HepG2 (cell line): ENCODE measurements around the gene MAP3K20. TPM values are rescaled to one million over a fixed set of nuclear protein-coding genes. Genes with fewer than 3 reads are reported as not detected.

Experiments used
- ATAC-seq: fragments of 200-7000 bp; cut with Tn5 transposase; 3 replicates; pipeline ENCODE4 v1.9.1; 2020; ENCODE audit warnings: mild to moderate bottlenecking, moderate library complexity
- BruUV-seq: library from RNA; stranded (reverse); fragments of 400-500 nt; replicated peaks from 2 replicates; lab custom pipeline; 2021; lab: Mats Ljungman, UMichigan
- CTCF ChIA-PET: fragments of 300-600 bp; formaldehyde crosslinking; extraction: SDS; loops from one replicate; lab custom pipeline; 2021; ENCODE audit warnings: low total read pairs, inconsistent platforms, low intra/inter-chr PET ratio; lab: Yijun Ruan, JAX
- POLR2A ChIA-PET: fragments of 350-600 bp; sonication (Branson Sonifier 250); formaldehyde crosslinking; loops from one replicate; lab custom pipeline; 2020; ENCODE audit warnings: antibody characterized with exemption, inconsistent platforms; lab: Yijun Ruan, JAX
- DNase-seq: peaks from one replicate; pipeline ENCODE4 v3.0.0-alpha.2; 2015; ENCODE audit warnings: low spot score
- FAIRE-seq: peaks from 3 replicates; lab custom pipeline; 2011; peaks lifted over from hg19 to GRCh38; lab: Jason Lieb, UNC
- H2AFZ ChIP-seq: one replicate; pipeline ENCODE4 v1.6.1; 2011; ENCODE audit warnings: low read length, inconsistent platforms
- H3K27ac ChIP-seq: fragments of 300-600 bp; 3 replicates; pipeline ENCODE4 v1.8.0; 2011; ENCODE audit warnings: mixed run types, mild to moderate bottlenecking, mixed read lengths, low read length, inconsistent platforms; ENCODE audit not compliant: insufficient read depth; ENCODE audit errors: extremely low read length
- H3K27me3 ChIP-seq, 2 experiments: fragments of 200-600 bp in 1 of 2; 2 replicates in 1 of 2; 3 replicates in 1 of 2; pipeline versions ENCODE4 v1.6.0 to v1.8.0; 2011; ENCODE audit warnings: low read length in 2 of 2, mild to moderate bottlenecking in 2 of 2, moderate library complexity in 2 of 2, inconsistent platforms in 1 of 2; ENCODE audit not compliant: insufficient read depth in 2 of 2, control insufficient read depth in 1 of 2
- H3K36me3 ChIP-seq, 2 experiments: fragments of 200-600 bp in 1 of 2; replicated peaks in 1 of 2; 2 replicates in 1 of 2; 3 replicates in 1 of 2; pipeline versions ENCODE4 v1.5.1 to v1.8.0; 2011; ENCODE audit warnings: low read length in 2 of 2, inconsistent platforms in 1 of 2; ENCODE audit not compliant: insufficient read depth in 2 of 2, control insufficient read depth in 1 of 2
- H3K4me1 ChIP-seq: 2 replicates; pipeline ENCODE4 v1.5.1; 2012; ENCODE audit warnings: low read length, inconsistent platforms; ENCODE audit not compliant: insufficient read depth
- H3K4me2 ChIP-seq: 2 replicates; pipeline ENCODE4 v1.6.0; 2011; ENCODE audit warnings: low read depth, low read length, inconsistent platforms
- H3K4me3 ChIP-seq, 3 experiments: fragments of 200-600 bp in 1 of 3; sonication (generic), shearing (Covaris generic) in 1 of 3; replicated peaks in 1 of 3; 2 replicates each; pipeline ENCODE4 v1.5.1; 2011 to 2016; ENCODE audit warnings: low read length in 3 of 3, inconsistent platforms in 2 of 3, low read depth in 2 of 3, mild to moderate bottlenecking in 2 of 3, control low read depth in 1 of 3, mixed read lengths in 1 of 3; ENCODE audit not compliant: insufficient read depth in 1 of 3
- H3K79me2 ChIP-seq: one replicate; pipeline ENCODE4 v1.6.1; 2011; ENCODE audit warnings: low read length, inconsistent platforms; ENCODE audit not compliant: insufficient read depth
- H3K9ac ChIP-seq: 2 replicates; pipeline ENCODE4 v1.6.0; 2011; ENCODE audit warnings: mild to moderate bottlenecking, low read depth, low read length, inconsistent platforms; ENCODE audit not compliant: insufficient read depth
- H3K9me3 ChIP-seq: 2 replicates; pipeline ENCODE4 v1.5.1; 2012; ENCODE audit warnings: mild to moderate bottlenecking, low read length
- H4K20me1 ChIP-seq: 2 replicates; pipeline ENCODE4 v1.6.0; 2011; ENCODE audit warnings: inconsistent platforms, mild to moderate bottlenecking, low read length, moderate library complexity; ENCODE audit not compliant: insufficient read depth
- ATF5 ChIP-seq: sonication (generic); formaldehyde crosslinking; IDR thresholded peaks from 2 replicates; pipeline ENCODE4 v1.4.0; 2020; ENCODE audit warnings: mild to moderate bottlenecking, low read depth, missing genetic modification reagents
- BCL6 ChIP-seq: IDR thresholded peaks from 2 replicates; pipeline ENCODE4 v1.6.1; 2016; ENCODE audit warnings: missing genetic modification reagents, missing compliant biosample characterization
- BRF2 ChIP-seq: sonication (generic); formaldehyde crosslinking; IDR thresholded peaks from 2 replicates; pipeline ENCODE4 v1.8.1; 2022; ENCODE audit warnings: mild to moderate bottlenecking, missing genetic modification reagents
- ETV6 ChIP-seq: sonication (generic); formaldehyde crosslinking; conservative IDR thresholded peaks from 2 replicates; pipeline ENCODE4 v1.4.0; 2020; ENCODE audit warnings: missing genetic modification reagents
- FLYWCH1 ChIP-seq: sonication (generic); formaldehyde crosslinking; IDR thresholded peaks from 2 replicates; pipeline ENCODE4 v1.8.1; 2023; ENCODE audit warnings: mild to moderate bottlenecking, missing genetic modification reagents
- FOXP1 ChIP-seq, 2 experiments: fragments of 450-650 bp in 1 of 2; IDR thresholded peaks; 2 replicates each; pipeline ENCODE4 v1.6.1; 2017 to 2018; ENCODE audit warnings: antibody characterized with exemption in 1 of 2
- MBD4 ChIP-seq: IDR thresholded peaks from 2 replicates; pipeline ENCODE4 v1.6.1; 2012; ENCODE audit warnings: low read length, inconsistent platforms, borderline replicate concordance
- PITX1 ChIP-seq: sonication (generic); formaldehyde crosslinking; IDR thresholded peaks from 2 replicates; pipeline ENCODE4 v1.5.1; 2020; ENCODE audit warnings: mild to moderate bottlenecking, missing genetic modification reagents
- TGIF2 ChIP-seq: IDR thresholded peaks from 2 replicates; pipeline ENCODE4 v1.6.1; 2016; ENCODE audit warnings: control low read depth, missing compliant biosample characterization
- THAP7 ChIP-seq: sonication (generic); formaldehyde crosslinking; IDR thresholded peaks from 2 replicates; pipeline ENCODE4 v1.8.1; 2023; ENCODE audit warnings: mild to moderate bottlenecking, missing genetic modification reagents
- U2AF1 ChIP-seq: fragments of 200-400 bp; formaldehyde crosslinking; optimal IDR thresholded peaks from 2 replicates; pipeline ENCODE3; 2017; ENCODE audit warnings: mild to moderate bottlenecking, low read depth, low read length
- ZNF18 ChIP-seq: sonication (generic); formaldehyde crosslinking; IDR thresholded peaks from 2 replicates; pipeline ENCODE4 v1.8.0; 2022; ENCODE audit warnings: mild to moderate bottlenecking, missing genetic modification reagents; ENCODE audit not compliant: insufficient replicate concordance
- ZNF343 ChIP-seq: sonication (generic); formaldehyde crosslinking; IDR thresholded peaks from 2 replicates; pipeline ENCODE4 v1.4.0; 2020; ENCODE audit warnings: mild to moderate bottlenecking, missing genetic modification reagents
- ZNF431 ChIP-seq: sonication (generic); formaldehyde crosslinking; IDR thresholded peaks from 2 replicates; pipeline ENCODE4 v1.9.0; 2022; ENCODE audit warnings: missing genetic modification reagents, low read depth, mild to moderate bottlenecking, borderline replicate concordance
- ZNF510 ChIP-seq: sonication (generic); formaldehyde crosslinking; IDR thresholded peaks from 2 replicates; pipeline ENCODE4 v1.4.0; 2020; ENCODE audit warnings: low read depth, mild to moderate bottlenecking, missing genetic modification reagents
- ZNF850 ChIP-seq: sonication (generic); formaldehyde crosslinking; conservative IDR thresholded peaks from 2 replicates; pipeline ENCODE4 v1.9.0; 2021; ENCODE audit warnings: mild to moderate bottlenecking, missing genetic modification reagents
- WGBS: methylation state at CpG from one replicate; pipeline ENCODE4 v1.1.6; 2017; ENCODE audit warnings: low lambda C conversion rate; 5-methylcytosine and 5-hydroxymethylcytosine counted together
- in situ Hi-C: cut with HindIII; loops from 2 replicates; pipeline ENCODE4 v1.10.0; 2017; ENCODE audit warnings: low pct_unique_long_range_greater_than_20kb; ENCODE audit not compliant: extremely low pct_ligation_motif_present
- intact Hi-C: fragments of 100-400 bp; cut with micrococcal nuclease; formaldehyde crosslinking; loops from one replicate; pipeline ENCODE4 v1.10.0; 2022; ENCODE audit not compliant: unreplicated experiment
- polyA plus RNA-seq, 8 experiments: library from polyadenylated mRNA; depleted of rRNA in 3 of 8; stranded (reverse) in 7 of 8; unstranded in 1 of 8; fragments of >200 nt; fragmentation: Illumina TruSeq in 4 of 8; extraction: Trizol in 4 of 8; gene quantifications; 2 replicates each; pipeline versions ENCODE4 v1.2.1 to v1.2.3, GENCODE V29; 2011 to 2016; ENCODE audit warnings: low read depth in 4 of 8, missing spikeins in 1 of 8, mixed read lengths in 1 of 8; ENCODE audit not compliant: insufficient read depth in 1 of 8
- total RNA-seq, 5 experiments: library from RNA; depleted of rRNA; stranded (reverse); fragments of >200 nt; fragmentation: Illumina TruSeq; extraction: Trizol; gene quantifications; 2 replicates each; pipeline ENCODE4 v1.2.3, GENCODE V29; 2016; ENCODE audit warnings: low read depth in 1 of 5

The MAP3K20 gene
- total and polyA plus RNA-seq, 2 of the 13 experiments (the other 11 are each of a cell fraction or from before 2014, with no cell fraction given) = 5.2 to 13.5 TPM

GRCh38 chr2:173175222-173175621 is 99.6 kb downstream of the MAP3K20 start:
- BruUV-seq = no TSS peak
- no peaks in the 10 kb centered on the region for H3K27me3 ChIP-seq
- ChIA-PET CTCF (no interaction called here), POLR2A (no interaction called here)
- H3K4me1 ChIP-seq = no peaks in the 10 kb centered on the region
- H3K9me3 ChIP-seq = no peaks in the 10 kb centered on the region
- TF ChIP-seq ZNF510 (CRISPR knock-in tag) (no peak), ZNF431 (no peak), BRF2 (CRISPR knock-in tag) (no peak), FOXP1 (IDR thresholded peaks at IDR 0.05) (no peak), FOXP1 (CRISPR knock-in tag; IDR thresholded peaks at IDR 0.05) (no peak), FLYWCH1 (CRISPR knock-in tag) (no peak), ZNF850 (CRISPR knock-in tag) (no peak), ZNF18 (CRISPR knock-in tag) (no peak), BCL6 (CRISPR knock-in tag) (no peak), ETV6 (CRISPR knock-in tag) (no peak), THAP7 (CRISPR knock-in tag) (no peak), U2AF1 (no peak), ZNF343 (no peak), TGIF2 (no peak), ATF5 (no peak), PITX1 (CRISPR knock-in tag) (no peak), MBD4 (no peak)
- H3K79me2 ChIP-seq = no peaks in the 10 kb centered on the region
- no peak overlapping the region for H3K4me3 ChIP-seq
- no peak for DNase-seq
- in situ Hi-C loops = no loop called here
- ATAC-seq = no peak
- no peak overlapping the region for H2AFZ ChIP-seq
- intact Hi-C loops = no loop called here
- WGBS = 94% methylated on average over 3 of the region's 3 CpGs
- H3K27ac ChIP-seq = no peak overlapping the region
- no peaks in the 10 kb centered on the region for H4K20me1 ChIP-seq
- FAIRE-seq = no peak
- no peak overlapping the region for H3K9ac ChIP-seq
- H3K4me2 ChIP-seq = no peak overlapping the region
- H3K36me3 ChIP-seq = no peaks in the 10 kb centered on the region
